ENCODE data around the gene PTPRS.

The PTPRS gene

GRCh38 chr19:5305163-5305562, 35.4 kb downstream of the PTPRS start:
- DNase-seq, result no peak

DNA sequence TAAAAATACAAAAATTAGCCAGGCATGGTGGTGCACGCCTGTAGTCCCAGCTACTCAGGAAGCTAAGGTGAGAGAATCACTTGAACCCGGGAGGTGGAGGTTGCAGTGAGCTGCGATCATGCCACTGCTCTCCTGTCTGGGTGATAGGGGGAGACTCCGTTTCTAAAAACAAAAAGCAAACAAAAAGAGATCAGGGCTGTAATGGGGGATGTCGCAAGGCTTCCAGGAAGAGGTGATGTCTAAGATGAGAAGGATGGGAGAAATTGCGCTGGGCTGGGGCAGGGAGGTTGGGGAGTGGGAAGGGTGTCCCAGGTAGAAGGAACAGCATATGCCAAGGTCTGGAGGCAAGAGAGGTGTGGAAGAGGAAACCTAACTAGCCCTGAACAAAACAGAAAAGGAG, 36.1 kb downstream of the PTPRS start:
- DNase-seq, result no peak

DNA sequence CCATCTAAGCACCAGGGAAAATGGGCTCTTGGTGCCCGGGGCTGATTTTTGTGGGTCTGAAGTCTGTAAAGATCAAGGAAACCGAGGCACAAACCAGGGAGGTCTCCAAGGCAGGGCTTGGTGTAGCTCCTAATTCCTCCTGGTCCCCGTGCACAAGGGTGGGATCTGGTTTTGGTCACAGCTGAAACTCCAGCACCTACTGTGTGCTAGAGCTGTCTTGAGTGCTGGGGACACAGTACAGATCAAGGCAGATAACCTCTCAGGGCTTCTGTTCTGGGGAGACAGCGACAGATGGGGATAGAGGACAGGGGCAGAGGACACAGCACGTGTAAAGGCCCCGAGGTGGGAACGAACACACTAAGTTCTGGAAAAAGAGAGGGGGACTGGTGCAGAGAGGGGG, 37.4 kb downstream of the PTPRS start:
- DNase-seq, result no peak

- DNase-seq, result no peak
Measured at GRCh38 chr19:5302396-5302795, 38.2 kb downstream of the PTPRS start.

DNA sequence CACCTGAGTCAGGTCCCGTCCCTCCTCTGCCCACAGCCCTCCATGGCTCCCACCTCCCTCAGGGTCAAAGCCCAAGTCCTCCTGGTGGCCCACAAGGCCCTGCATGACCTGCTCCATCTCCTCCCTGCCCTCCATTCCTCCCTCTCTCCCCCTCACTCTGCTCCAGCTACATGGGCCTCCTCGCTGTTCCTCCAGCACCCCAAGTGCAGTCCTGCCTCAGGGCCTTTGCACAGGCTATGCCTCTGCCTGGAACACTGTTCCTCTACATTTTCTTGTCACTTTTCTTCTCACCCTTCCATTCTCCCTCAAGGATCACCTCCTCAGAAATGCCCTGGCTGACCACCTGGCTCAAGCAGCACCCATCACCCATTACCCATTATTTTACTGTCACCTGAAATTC, 41.5 kb downstream of the PTPRS start:
- DNase-seq, result no peak

DNA sequence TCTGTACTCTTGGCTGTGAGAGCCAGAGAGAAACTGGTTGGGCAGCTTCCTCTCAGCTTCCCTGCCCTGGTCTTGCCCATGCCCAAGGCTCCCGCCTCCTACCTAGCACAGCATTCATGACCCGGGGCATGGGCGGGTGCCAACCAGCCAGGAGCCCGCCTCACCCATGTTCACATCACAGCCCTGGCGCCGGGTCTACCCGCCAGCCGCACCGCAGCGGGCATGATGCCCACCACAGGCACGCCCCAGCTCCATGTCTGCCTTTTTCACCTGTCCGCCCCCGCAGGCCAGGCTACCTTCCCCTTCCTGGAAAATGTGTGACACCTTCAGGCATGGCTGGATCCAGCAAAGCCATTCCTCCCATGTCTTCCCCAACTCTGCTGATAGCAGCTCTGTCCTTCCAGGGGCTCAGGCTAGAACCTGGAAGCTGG, 42.1 kb downstream of the PTPRS start:
- DNase-seq, result no peak

- no peak for DNase-seq
Measured at GRCh38 chr19:5297272-5297669, 43.3 kb downstream of the PTPRS start.

DNA sequence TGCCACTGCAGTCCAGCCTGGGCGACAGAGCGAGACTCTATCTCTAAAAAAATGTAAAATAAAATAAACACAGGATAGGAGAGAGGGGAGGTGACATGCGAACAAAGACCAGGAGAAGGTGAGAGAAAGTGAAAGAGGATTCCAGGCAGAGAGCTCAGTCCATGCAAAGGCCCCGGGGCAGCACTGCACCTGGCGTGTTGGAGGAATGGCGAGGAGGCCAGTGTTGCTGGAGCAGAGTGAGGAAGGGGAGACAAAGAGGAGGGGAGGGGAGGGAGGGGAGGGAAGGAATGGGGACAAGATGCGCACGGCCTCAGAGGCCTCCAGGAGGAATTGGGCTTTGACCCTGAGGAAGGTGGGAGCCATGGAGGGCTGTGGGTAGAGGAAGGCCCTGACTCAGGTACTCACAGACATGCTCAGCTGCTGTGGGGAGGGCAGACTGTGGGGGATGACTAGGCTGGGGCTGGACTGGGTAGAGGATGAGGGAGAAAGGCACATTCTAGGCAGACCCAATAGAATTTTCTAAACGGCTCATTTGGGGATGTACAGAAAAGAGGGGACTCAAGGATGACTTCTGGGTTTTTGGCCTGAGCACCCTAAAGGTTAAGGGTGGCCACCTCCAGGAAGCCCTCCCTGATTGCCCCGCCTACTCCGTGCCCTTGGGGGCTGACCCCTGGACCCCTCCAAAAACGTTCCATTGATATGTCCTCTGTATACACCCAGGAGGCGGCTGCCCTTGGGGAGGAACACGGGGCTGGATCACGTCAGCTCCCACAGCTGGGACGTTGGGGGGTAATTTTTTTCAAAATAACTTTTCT, 43.9 kb downstream of the PTPRS start:
- DNase-seq, result no peak

DNA sequence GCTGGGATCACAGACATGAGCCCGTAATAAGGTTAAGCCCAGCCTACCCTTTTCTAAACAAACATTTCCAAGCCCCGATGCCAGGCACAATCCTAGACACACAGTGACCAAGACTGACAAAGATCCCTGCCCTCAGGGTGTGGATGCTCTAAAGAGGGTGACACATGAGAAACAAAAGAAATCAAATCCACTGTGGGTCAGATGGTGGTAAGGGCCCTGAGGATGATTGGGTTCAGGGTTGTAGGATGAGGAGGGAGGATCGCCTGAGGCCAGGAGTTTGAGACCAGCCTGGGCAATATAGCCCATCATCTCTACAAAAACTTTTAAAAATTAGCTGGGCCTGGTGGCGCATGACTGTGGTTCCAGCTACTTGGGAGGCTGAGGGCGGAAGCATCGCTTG, 44.6 kb downstream of the PTPRS start:
- no peak for DNase-seq

GRCh38 chr19:5294403-5295160, 46.0 kb downstream of the PTPRS start:
- DNase-seq, result no peak

- DNase-seq, result no peak
Measured at GRCh38 chr19:5293612-5294378, 46.8 kb downstream of the PTPRS start.

DNA sequence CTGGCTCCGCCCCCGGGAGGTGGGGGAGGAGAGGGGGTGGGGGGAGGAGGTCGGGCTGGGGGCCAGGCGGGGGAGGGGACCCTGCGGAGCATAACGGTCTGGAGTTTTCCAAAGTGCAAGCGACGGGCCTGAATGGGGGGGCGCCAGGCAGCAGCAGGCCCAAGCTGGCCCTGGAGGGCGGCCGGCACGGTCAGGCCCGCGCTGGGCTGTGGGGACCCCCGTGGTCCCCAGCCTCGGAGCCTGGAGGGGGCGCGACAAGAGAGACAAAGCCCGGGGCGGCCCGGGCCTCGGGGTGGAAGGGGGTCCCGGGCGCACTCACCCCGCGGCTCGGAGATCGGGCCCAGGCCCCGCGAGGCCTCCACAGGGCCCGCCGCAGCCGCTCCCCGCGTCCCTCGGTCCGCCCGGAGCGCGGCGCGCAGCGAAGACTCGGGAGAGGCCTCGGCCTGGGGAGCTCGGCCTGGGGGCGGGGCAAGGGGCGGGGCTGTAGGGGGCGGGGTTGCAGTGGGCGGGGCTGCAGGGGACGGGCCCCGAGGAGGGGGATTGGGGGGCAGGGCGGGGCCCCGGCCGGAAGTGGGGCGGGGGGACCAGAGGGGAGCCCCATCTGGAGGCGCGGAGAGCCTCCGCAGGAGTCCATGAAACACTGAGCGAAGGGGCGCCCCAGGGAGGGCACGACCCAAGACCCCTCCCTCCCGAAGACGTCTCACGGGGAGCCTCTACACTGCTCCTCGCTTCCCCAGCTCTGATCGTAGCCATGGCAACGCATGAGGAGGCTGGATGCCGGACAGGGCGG, 47.6 kb downstream of the PTPRS start:
- peak; percentile 37 for DNase-seq

DNA sequence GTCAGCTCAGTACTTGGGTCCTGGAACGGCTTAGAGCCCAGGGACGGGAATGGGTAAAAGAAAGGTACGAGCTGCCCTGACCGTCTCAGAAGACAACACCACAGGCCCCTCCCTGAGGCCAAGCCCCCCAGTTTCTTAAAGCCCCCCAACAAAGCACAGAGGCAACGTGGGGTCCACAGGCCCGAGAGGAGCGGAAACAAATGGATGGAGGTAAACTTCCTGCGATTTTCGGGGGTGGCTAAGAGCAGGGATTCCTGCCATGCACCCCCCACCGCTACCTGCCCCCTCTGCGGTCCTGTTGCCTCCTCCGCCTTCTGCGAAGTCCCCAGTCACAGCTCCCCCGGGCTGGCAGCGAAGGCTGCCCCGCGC, 48.2 kb downstream of the PTPRS start:
- DNase-seq, result peak; percentile 13

DNA sequence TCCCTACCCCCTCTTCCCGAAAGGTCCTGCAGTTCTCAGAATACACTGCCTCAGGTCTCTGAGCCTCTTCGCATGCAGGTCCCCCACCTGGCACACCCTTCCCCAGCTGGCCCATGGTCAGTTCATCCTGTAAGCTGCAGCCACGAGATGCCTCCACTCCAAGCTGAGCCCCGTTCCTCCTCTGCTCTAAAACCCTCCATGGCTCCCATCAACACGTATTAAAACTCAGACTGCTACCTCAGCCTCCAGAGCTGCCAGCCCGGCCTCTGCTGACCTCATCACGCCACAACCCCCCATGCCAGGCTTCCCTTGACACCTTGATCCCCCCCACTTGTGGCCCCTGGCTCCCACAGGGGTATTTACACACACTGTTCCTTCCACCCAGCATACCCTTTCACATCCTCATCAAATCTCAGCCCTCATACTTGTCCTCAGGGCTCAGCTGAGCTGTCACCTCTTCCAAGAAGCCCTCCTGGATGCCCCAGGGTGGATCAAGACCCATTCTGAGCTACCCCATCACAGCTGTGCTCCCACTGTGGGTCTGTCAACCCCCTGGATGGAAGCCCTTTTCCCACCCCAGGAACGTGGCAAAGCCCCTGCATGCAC, 48.9 kb downstream of the PTPRS start:
- DNase-seq, result no peak

Data from CD4-positive, alpha-beta T cell treated with Interleukin-12 subunit alpha and Interleukin-12 subunit beta, for 1 hour (primary cell).